Activated T-helper 2 cell treated with anti-CD3 and anti-CD28 coated beads, Interferon-gamma antibody, Interleukin-2, Interleukin-4, amounts not matched to agents 10 μg/mL and 5 μg/mL and 100 μg/mL, durations not matched to agents 14 hours and 24 hours and 36 hours (primary cell): ENCODE results near the gene ABCA2. TPM values are rescaled to one million over a fixed set of nuclear protein-coding genes. Genes with fewer than 3 reads are reported as not detected.

Source experiments
- DNase-seq: peaks from one replicate; pipeline ENCODE4 v3.0.0; 2021; ENCODE audit warnings: low spot score
- H3K27ac Mint-ChIP-seq: one replicate; pipeline ENCODE4 v1.8.0; 2021; ENCODE audit warnings: mixed read lengths
- H3K27me3 Mint-ChIP-seq: one replicate; pipeline ENCODE4 v1.8.0; 2021; ENCODE audit warnings: low read depth, mixed read lengths
- H3K36me3 Mint-ChIP-seq: one replicate; pipeline ENCODE4 v1.8.0; 2021; ENCODE audit warnings: low read depth, mixed read lengths
- H3K4me1 Mint-ChIP-seq: one replicate; pipeline ENCODE4 v1.8.0; 2021; ENCODE audit warnings: low read depth, mixed read lengths
- H3K4me3 Mint-ChIP-seq: one replicate; pipeline ENCODE4 v1.8.0; 2021; ENCODE audit warnings: low read depth, mild to moderate bottlenecking, moderate library complexity, mixed read lengths
- H3K9me3 Mint-ChIP-seq: one replicate; pipeline ENCODE4 v1.8.0; 2021; ENCODE audit warnings: mixed read lengths
- intact Hi-C: fragments of 100-400 bp; cut with micrococcal nuclease; formaldehyde crosslinking; loops from one replicate; pipeline ENCODE4 v1.15.1; 2023
- total RNA-seq: library from RNA; stranded (reverse); gene quantifications from 2 replicates; pipeline ENCODE4 v1.2.3, GENCODE V29; 2022

ABCA2 gene
- total RNA-seq, 1 donor from 2014 or later = 27.4 TPM

- H3K36me3 Mint-ChIP-seq = peaks cover 10% of the 10 kb centered on the region
- peaks cover 24% of the 10 kb centered on the region for H3K27me3 Mint-ChIP-seq
- no peaks in the 10 kb centered on the region for H3K9me3 Mint-ChIP-seq
- peak overlapping the region; percentile 67 for H3K27ac Mint-ChIP-seq
- intact Hi-C loops = loop anchor here (5.0 kb wide), 1 partner anchor 37 kb away; the partner anchor contains the start of gene ABCA2
- DNase-seq = no peak
- H3K4me1 Mint-ChIP-seq = peaks cover 8% of the 10 kb centered on the region
- H3K4me3 Mint-ChIP-seq = peak overlapping the region; percentile 78
Measured at GRCh38 chr9:136990242-136990911, 37.7 kb downstream of the ABCA2 start.

GRCh38 chr9:136988872-136989271 is 39.2 kb downstream of the ABCA2 start:
- DNase-seq = no peak
- Mint-ChIP-seq H3K27ac (no peak overlapping the region), H3K27me3 (peaks cover 28% of the 10 kb centered on the region), H3K4me3 (no peak overlapping the region), H3K36me3 (peaks cover 8% of the 10 kb centered on the region), H3K9me3 (no peaks in the 10 kb centered on the region), H3K4me1 (peaks cover 8% of the 10 kb centered on the region)
- intact Hi-C loops = no loop called here

GRCh38 chr9:136985853-136986252 is 42.2 kb downstream of the ABCA2 start:
- H3K27me3 Mint-ChIP-seq = peaks cover 30% of the 10 kb centered on the region
- H3K4me1 Mint-ChIP-seq = no peaks in the 10 kb centered on the region
- no peaks in the 10 kb centered on the region for H3K36me3 Mint-ChIP-seq
- intact Hi-C loops = no loop called here
- no peak overlapping the region for H3K4me3 Mint-ChIP-seq
- H3K9me3 Mint-ChIP-seq = no peaks in the 10 kb centered on the region
- H3K27ac Mint-ChIP-seq = no peak overlapping the region
- DNase-seq = no peak

GRCh38 chr9:136985027-136985602 is 42.9 kb downstream of the ABCA2 start:
- intact Hi-C loops = no loop called here
- no peaks in the 10 kb centered on the region for H3K9me3 Mint-ChIP-seq
- H3K4me1 Mint-ChIP-seq = no peaks in the 10 kb centered on the region
- DNase-seq = no peak
- H3K4me3 Mint-ChIP-seq = no peak overlapping the region
- H3K36me3 Mint-ChIP-seq = no peaks in the 10 kb centered on the region
- no peak overlapping the region for H3K27ac Mint-ChIP-seq
- peaks cover 28% of the 10 kb centered on the region for H3K27me3 Mint-ChIP-seq

DNA sequence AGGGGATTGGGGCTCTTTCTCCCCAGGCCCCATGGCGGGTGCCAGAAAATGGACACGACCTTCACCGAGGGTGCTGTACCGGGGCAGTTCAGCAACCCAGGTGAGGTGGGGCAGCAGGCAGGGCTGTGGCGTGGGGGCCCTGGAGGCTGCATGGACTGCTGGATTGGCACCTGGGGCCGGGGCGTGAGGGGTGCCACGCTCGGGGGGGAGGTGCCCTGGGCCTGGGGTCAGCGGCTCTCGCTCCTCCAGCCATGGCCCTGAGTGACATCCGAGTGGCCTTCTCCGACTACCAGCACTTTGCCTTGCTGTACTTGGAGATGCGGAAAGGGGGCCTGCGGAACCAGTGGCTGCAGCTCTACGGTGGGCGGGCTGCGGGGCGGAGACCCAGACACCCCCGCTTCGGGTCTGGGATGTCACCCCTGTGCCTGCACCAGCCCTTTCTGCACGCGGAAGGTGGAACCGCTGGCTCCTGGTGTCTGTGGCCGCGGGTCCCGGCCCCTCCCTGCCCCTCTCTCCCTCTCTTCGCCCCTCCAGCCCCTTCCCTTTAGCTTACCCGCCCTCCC is 43.5 kb downstream of the ABCA2 start:
- H3K27ac Mint-ChIP-seq = no peak overlapping the region

DNA sequence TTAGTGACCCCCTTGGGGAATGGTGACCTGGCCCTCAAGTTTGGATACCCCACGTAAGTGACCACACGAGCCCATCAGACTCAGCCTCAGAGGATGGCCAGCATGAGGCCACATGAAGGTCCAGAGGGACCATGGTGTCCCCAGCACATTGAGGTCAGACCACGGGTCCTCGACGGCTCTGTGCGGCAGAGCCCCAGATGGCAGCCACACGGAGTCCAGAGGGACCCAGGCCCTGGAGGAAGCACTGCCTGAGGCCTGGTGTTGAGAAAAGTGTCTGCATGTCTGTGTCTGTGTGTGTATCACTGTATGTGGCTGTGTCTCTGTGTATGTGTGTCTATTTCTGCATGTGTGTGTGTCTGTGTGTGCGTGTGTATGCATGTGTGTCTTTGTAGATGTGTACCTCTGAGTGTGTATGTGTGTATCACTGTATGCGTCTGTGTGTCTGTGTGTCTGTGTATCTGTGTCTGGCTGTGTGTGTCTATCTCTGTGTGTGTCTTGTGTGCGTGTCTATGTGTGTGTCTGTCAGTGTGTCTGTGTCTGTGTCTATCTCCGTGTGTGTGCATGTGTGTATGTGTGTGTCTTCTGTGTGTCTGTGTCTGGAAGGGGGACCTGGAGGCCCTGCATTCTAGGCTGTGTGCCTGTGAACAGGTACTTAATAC is 44.3 kb downstream of the ABCA2 start:
- Mint-ChIP-seq H3K9me3 (no peaks in the 10 kb centered on the region), H3K4me3 (no peak overlapping the region), H3K27ac (no peak overlapping the region), H3K4me1 (no peaks in the 10 kb centered on the region), H3K36me3 (no peaks in the 10 kb centered on the region), H3K27me3 (peaks cover 21% of the 10 kb centered on the region)
- no peak for DNase-seq
- intact Hi-C loops = no loop called here

More for the DNA sequence above, 43.5 kb downstream of the ABCA2 start:
- H3K27me3 Mint-ChIP-seq = peaks cover 24% of the 10 kb centered on the region
- intact Hi-C loops = no loop called here
- no peaks in the 10 kb centered on the region for H3K9me3 Mint-ChIP-seq
- H3K4me1 Mint-ChIP-seq = no peaks in the 10 kb centered on the region
- no peak overlapping the region for H3K4me3 Mint-ChIP-seq
- no peak for DNase-seq
- no peaks in the 10 kb centered on the region for H3K36me3 Mint-ChIP-seq

DNA sequence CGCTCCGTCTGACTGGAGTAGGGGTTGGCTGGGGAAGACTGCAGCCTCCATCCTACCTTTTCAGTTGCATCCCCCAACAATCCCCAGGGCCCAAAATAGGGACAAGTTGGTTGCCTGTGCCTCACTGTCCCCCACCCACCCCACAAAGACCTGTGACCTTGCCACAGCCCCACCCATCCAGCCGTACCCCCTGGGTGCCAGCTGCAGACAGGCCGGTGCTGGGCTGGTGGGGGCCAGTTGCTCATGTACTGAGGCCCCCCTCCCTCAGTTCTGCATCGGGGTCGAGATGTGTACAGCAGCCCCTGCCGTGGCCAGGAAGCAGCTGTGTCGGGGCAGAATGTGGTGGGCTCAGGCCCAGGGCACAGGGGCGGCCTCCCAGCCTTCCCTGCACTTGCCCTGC is 44.9 kb downstream of the ABCA2 start:
- DNase-seq = no peak
- Mint-ChIP-seq H3K27me3 (peaks cover 21% of the 10 kb centered on the region), H3K4me3 (no peak overlapping the region), H3K9me3 (no peaks in the 10 kb centered on the region), H3K36me3 (no peaks in the 10 kb centered on the region), H3K4me1 (no peaks in the 10 kb centered on the region), H3K27ac (no peak overlapping the region)
- intact Hi-C loops = no loop called here

DNA sequence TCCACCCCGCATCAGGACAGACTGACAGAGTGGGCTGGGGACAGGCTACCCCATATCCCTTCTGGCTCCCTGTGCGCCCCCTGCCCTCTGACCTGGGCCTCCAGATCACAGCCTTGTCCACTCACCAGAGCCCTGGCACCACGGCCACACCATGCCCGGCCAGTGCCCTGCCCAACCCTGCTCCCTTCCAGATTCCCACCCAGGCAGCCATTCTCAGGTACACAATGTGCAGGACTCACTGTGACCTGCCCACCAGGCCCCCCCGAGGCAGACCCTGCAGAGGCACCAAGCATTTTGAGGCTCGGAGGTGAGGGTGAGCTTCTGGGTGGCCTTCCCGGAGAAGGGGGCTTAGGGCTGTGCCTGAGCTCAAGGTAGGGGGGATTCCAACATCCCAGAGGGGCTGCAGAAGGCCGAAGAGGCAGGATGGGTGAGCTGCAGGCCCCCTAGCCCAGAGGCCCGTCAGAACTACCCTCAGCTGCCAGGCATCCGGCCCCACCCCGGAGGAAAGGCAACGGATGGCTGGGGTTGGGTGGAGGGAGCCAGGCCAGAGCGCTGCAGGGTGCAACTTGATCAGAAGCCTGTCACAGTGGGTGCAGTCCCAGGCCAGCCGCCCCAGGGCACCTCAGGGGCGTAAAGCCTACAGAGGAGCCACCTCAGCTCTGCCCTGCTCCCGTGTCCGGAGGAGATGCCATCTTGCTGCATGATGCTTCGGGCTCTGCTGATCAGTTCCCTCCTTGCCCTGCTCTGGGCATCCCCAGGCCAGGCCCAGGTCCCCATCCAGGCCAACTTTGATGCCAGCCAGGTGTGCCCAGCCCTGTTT is 45.6 kb downstream of the ABCA2 start, which contains the start of gene LCNL1:
TSS of gene LCNL1 (plus strand) at position 762 of the 820 bp plus-strand sequence. CDS start 594 bp downstream, outside the sequence.
- Mint-ChIP-seq H3K27me3 (peaks cover 15% of the 10 kb centered on the region), H3K4me1 (no peaks in the 10 kb centered on the region), H3K9me3 (no peaks in the 10 kb centered on the region), H3K27ac (no peak within 1 kb of the TSS), H3K36me3 (no peaks in the 10 kb centered on the region), H3K4me3 (no peak within 1 kb of the TSS)
- no peak for DNase-seq
- intact Hi-C loops = no loop called here

GRCh38 chr9:136981588-136982231 is 46.3 kb downstream of the ABCA2 start:
- H3K4me3 Mint-ChIP-seq = no peak overlapping the region
- H3K9me3 Mint-ChIP-seq = no peaks in the 10 kb centered on the region
- no peaks in the 10 kb centered on the region for H3K36me3 Mint-ChIP-seq
- intact Hi-C loops = no loop called here
- no peak for DNase-seq
- H3K27me3 Mint-ChIP-seq = peaks cover 11% of the 10 kb centered on the region
- no peaks in the 10 kb centered on the region for H3K4me1 Mint-ChIP-seq
- H3K27ac Mint-ChIP-seq = no peak overlapping the region

- Mint-ChIP-seq H3K4me3 (no peak overlapping the region), H3K9me3 (no peaks in the 10 kb centered on the region), H3K4me1 (no peaks in the 10 kb centered on the region), H3K36me3 (no peaks in the 10 kb centered on the region), H3K27ac (no peak overlapping the region), H3K27me3 (peaks cover 6% of the 10 kb centered on the region)
- no peak for DNase-seq
- intact Hi-C loops = no loop called here
Measured at GRCh38 chr9:136980669-136981478, 47.2 kb downstream of the ABCA2 start.

GRCh38 chr9:136979769-136980587 is 48.1 kb downstream of the ABCA2 start:
- intact Hi-C loops = loop anchor here (10.0 kb wide), 1 partner anchor 475 kb away; the partner anchor contains the start of gene NSMF

More at GRCh38 chr9:136979769-136980587, 48.1 kb downstream of the ABCA2 start:
- DNase-seq = no peak
- H3K4me1 Mint-ChIP-seq = peaks cover 5% of the 10 kb centered on the region
- no peaks in the 10 kb centered on the region for H3K9me3 Mint-ChIP-seq
- H3K27me3 Mint-ChIP-seq = peaks cover 6% of the 10 kb centered on the region
- no peak overlapping the region for H3K4me3 Mint-ChIP-seq
- no peaks in the 10 kb centered on the region for H3K36me3 Mint-ChIP-seq
- no peak overlapping the region for H3K27ac Mint-ChIP-seq
